OCI-LY3 (cell line): ENCODE data around the gene PERCC1.

Experiments
- H2AFZ ChIP-seq: fragments of 200-600, 300-600 bp; shearing (Covaris generic); 2 replicates; pipeline ENCODE4 v1.6.0; 2014; ENCODE audit warnings: antibody characterized with exemption, low read depth, low read length
- H3K27ac ChIP-seq: fragments of 200-600, 300-600 bp; sonication (generic); 2 replicates; pipeline ENCODE4 v1.5.1; 2014; ENCODE audit warnings: mild to moderate bottlenecking, low read length, moderate library complexity, mixed read lengths
- H3K27me3 ChIP-seq: fragments of 200-600, 300-600 bp; sonication (generic); 2 replicates; pipeline ENCODE4 v1.6.1; 2014; ENCODE audit warnings: low read depth, low read length, mixed read lengths
- H3K36me3 ChIP-seq: fragments of 200-600, 300-600 bp; sonication (generic); replicated peaks from 2 replicates; pipeline ENCODE3; 2014; ENCODE audit warnings: low read depth, low read length, mixed read lengths
- H3K4me1 ChIP-seq: fragments of 300-600, 200-600 bp; sonication (generic); 2 replicates; pipeline ENCODE4 v1.6.1; 2014; ENCODE audit warnings: low read length, mixed read lengths
- H3K4me2 ChIP-seq: fragments of 200-600, 300-600 bp; sonication (generic); 2 replicates; pipeline ENCODE4 v1.6.1; 2014; ENCODE audit warnings: low read length, mixed read lengths
- H3K4me3 ChIP-seq: fragments of 300-600, 200-600 bp; sonication (generic); 2 replicates; pipeline ENCODE4 v1.5.1; 2014; ENCODE audit warnings: antibody characterized with exemption, mild to moderate bottlenecking, low read length, moderate library complexity
- H3K79me2 ChIP-seq: fragments of 300-600, 200-600 bp; shearing (Covaris generic); 2 replicates; pipeline ENCODE4 v1.6.1; 2014; ENCODE audit warnings: mild to moderate bottlenecking, low read length, mixed read lengths
- H3K9ac ChIP-seq: fragments of 300-600, 200-600 bp; shearing (Covaris generic); 2 replicates; pipeline ENCODE4 v1.6.0; 2014; ENCODE audit warnings: mild to moderate bottlenecking, low read length, moderate library complexity
- H3K9me3 ChIP-seq: fragments of 200-600, 300-600 bp; shearing (Covaris generic); 2 replicates; pipeline ENCODE4 v1.6.1; 2014; ENCODE audit warnings: low read length, mixed read lengths; ENCODE audit not compliant: insufficient read depth
- H4K20me1 ChIP-seq: fragments of 200-600, 300-600 bp; sonication (generic); 2 replicates; pipeline ENCODE4 v1.6.1; 2016; ENCODE audit warnings: low read length, mixed read lengths; ENCODE audit not compliant: insufficient read depth
- CTCF ChIP-seq: fragments of 200-600, 300-600 bp; sonication (generic); IDR thresholded peaks from 2 replicates; pipeline ENCODE4 v1.5.1; 2014; ENCODE audit warnings: antibody characterized with exemption, low read length, low read depth
- EZH2phosphoT487 ChIP-seq: fragments of 200-600 bp; shearing (Covaris generic); IDR thresholded peaks from 2 replicates; pipeline ENCODE4 v1.6.1; 2018; ENCODE audit warnings: antibody characterized with exemption, mixed run types, low read depth

The PERCC1 gene

GRCh38 chr16:1412847-1413246, 18.0 kb upstream of the PERCC1 start:
- no peaks in the 10 kb centered on the region for H3K27me3 ChIP-seq
- H3K4me1 ChIP-seq = peaks cover 8% of the 10 kb centered on the region; the same call in 1 of the 2 replicates
- no peak overlapping the region for H3K27ac ChIP-seq
- no peaks in the 10 kb centered on the region for H3K9me3 ChIP-seq
- peaks cover 24% of the 10 kb centered on the region for H3K79me2 ChIP-seq
- H3K4me3 ChIP-seq = no peak overlapping the region
- H4K20me1 ChIP-seq = peaks cover 19% of the 10 kb centered on the region
- TF ChIP-seq CTCF (no peak), EZH2phosphoT487 (no peak)
- no peak overlapping the region for H3K9ac ChIP-seq
- peaks cover 15% of the 10 kb centered on the region for H3K36me3 ChIP-seq
- H2AFZ ChIP-seq = no peak overlapping the region
- no peak overlapping the region for H3K4me2 ChIP-seq

GRCh38 chr16:1413684-1414531, 17.0 kb upstream of the PERCC1 start:
- H3K4me2 ChIP-seq = peak overlapping the region; percentile 72
- H3K79me2 ChIP-seq = peaks cover 27% of the 10 kb centered on the region
- no peaks in the 10 kb centered on the region for H3K27me3 ChIP-seq
- peak overlapping the region; percentile 63 for H3K27ac ChIP-seq
- H4K20me1 ChIP-seq = peaks cover 13% of the 10 kb centered on the region
- no peaks in the 10 kb centered on the region for H3K9me3 ChIP-seq
- peak overlapping the region; percentile 88 for H3K4me3 ChIP-seq
- H3K4me1 ChIP-seq = peaks cover 3% of the 10 kb centered on the region; the same call in 1 of the 2 replicates
- H3K9ac ChIP-seq = peak overlapping the region; percentile 87
- TF ChIP-seq EZH2phosphoT487 = no peak
- TF ChIP-seq CTCF = peak; percentile 73
- no peak overlapping the region for H2AFZ ChIP-seq
- H3K36me3 ChIP-seq = peaks cover 17% of the 10 kb centered on the region

- Histone ChIP-seq H3K27me3 (no peaks in the 10 kb centered on the region), H3K9me3 (no peaks in the 10 kb centered on the region), H4K20me1 (peaks cover 7% of the 10 kb centered on the region), H3K36me3 (peaks cover 17% of the 10 kb centered on the region), H3K4me2 (peak within 1 kb of the TSS; percentile 85), H3K9ac (peak within 1 kb of the TSS; percentile 87), H3K79me2 (peaks cover 33% of the 10 kb centered on the region), H3K4me1 (peaks cover 5% of the 10 kb centered on the region; the same call in 1 of the 2 replicates), H2AFZ (no peak within 1 kb of the TSS), H3K27ac (peak within 1 kb of the TSS; percentile 71), H3K4me3 (peak within 1 kb of the TSS; percentile 88)
- no peak for TF ChIP-seq EZH2phosphoT487
- no peak for TF ChIP-seq CTCF
Measured at GRCh38 chr16:1414532-1415260, 16.2 kb upstream of the PERCC1 start, which contains the start of gene UNKL. Gene UNKL, minus strand, starts transcription at chr16:1414704. Its CDS starts 13 bp downstream, at chr16:1414691.

GRCh38 chr16:1416521-1416941, 14.3 kb upstream of the PERCC1 start:
- Histone ChIP-seq H3K9ac (no peak overlapping the region), H3K79me2 (peaks cover 41% of the 10 kb centered on the region)

More at GRCh38 chr16:1416521-1416941, 14.3 kb upstream of the PERCC1 start:
- no peaks in the 10 kb centered on the region for H3K27me3 ChIP-seq
- no peak overlapping the region for H2AFZ ChIP-seq
- peaks cover 7% of the 10 kb centered on the region; the same call in 1 of the 2 replicates for H3K4me1 ChIP-seq
- no peak overlapping the region for H3K4me2 ChIP-seq
- H3K36me3 ChIP-seq = peaks cover 13% of the 10 kb centered on the region
- H3K4me3 ChIP-seq = no peak overlapping the region
- H4K20me1 ChIP-seq = peaks cover 4% of the 10 kb centered on the region
- no peak for TF ChIP-seq CTCF
- no peak for TF ChIP-seq EZH2phosphoT487
- no peaks in the 10 kb centered on the region for H3K9me3 ChIP-seq
- no peak overlapping the region; the same call in 1 of the 2 replicates for H3K27ac ChIP-seq
